A673 (cell line): ENCODE measurements around the gene TARS3. TPM values are rescaled to one million over a fixed set of nuclear protein-coding genes. Genes with fewer than 3 reads are reported as not detected.
A peak's percentile ranks its signal among the peaks of the same experiment; 100 is the strongest.

Experiments
- BruUV-seq: library from RNA; stranded (reverse); fragments of 400-500 nt; replicated peaks from 2 replicates; lab custom pipeline; 2021; lab: Mats Ljungman, UMichigan
- CTCF ChIA-PET: fragments of 300-600 bp; sonication (Branson Sonifier 250); formaldehyde crosslinking; loops from one replicate; lab custom pipeline; 2022; ENCODE audit warnings: antibody characterized with exemption; lab: Charles Lee
- POLR2A ChIA-PET: fragments of 300-600 bp; sonication (Branson Sonifier 250); formaldehyde crosslinking; loops from one replicate; lab custom pipeline; 2022; ENCODE audit warnings: antibody characterized with exemption; ENCODE audit not compliant: low non-redundant PET; lab: Charles Lee
- DNase-seq: peaks from one replicate; pipeline ENCODE4 v3.0.0-alpha.2; 2015; ENCODE audit warnings: low spot score
- H3K27ac ChIP-seq: fragments of 200-600 bp; sonication (generic); 2 replicates; pipeline ENCODE4 v1.5.1; 2016; ENCODE audit warnings: mixed run types, low read depth, mild to moderate bottlenecking, mixed read lengths, antibody characterized with exemption, low read length; ENCODE audit not compliant: poor library complexity, severe bottlenecking
- H3K27me3 ChIP-seq: fragments of 200-600 bp; sonication (generic); replicated peaks from 2 replicates; pipeline ENCODE4 v1.6.1; 2017; ENCODE audit warnings: mixed run types, low read depth, mild to moderate bottlenecking, mixed read lengths, antibody characterized with exemption, low read length; ENCODE audit not compliant: insufficient read depth, poor library complexity
- H3K36me3 ChIP-seq: fragments of 200-600 bp; sonication (generic); 2 replicates; pipeline ENCODE4 v1.6.1; 2016; ENCODE audit warnings: mixed run types, mild to moderate bottlenecking, mixed read lengths, antibody characterized with exemption, low read length; ENCODE audit not compliant: insufficient read depth, poor library complexity, severe bottlenecking
- H3K4me1 ChIP-seq: fragments of 200-600 bp; sonication (generic); 2 replicates; pipeline ENCODE4 v1.6.1; 2017; ENCODE audit warnings: mixed run types, mild to moderate bottlenecking, mixed read lengths, antibody characterized with exemption, low read length; ENCODE audit not compliant: insufficient read depth, poor library complexity, severe bottlenecking
- H3K4me3 ChIP-seq: fragments of 200-600 bp; sonication (generic); 2 replicates; pipeline ENCODE4 v1.5.1; 2016; ENCODE audit warnings: low read depth, mixed run types, mild to moderate bottlenecking, mixed read lengths, low read length; ENCODE audit not compliant: poor library complexity, severe bottlenecking
- H3K9me3 ChIP-seq: fragments of 200-600 bp; sonication (generic); 2 replicates; pipeline ENCODE4 v1.6.1; 2016; ENCODE audit warnings: mixed run types, low read depth, mild to moderate bottlenecking, mixed read lengths, antibody characterized with exemption, low read length; ENCODE audit not compliant: poor library complexity, severe bottlenecking
- EZH2 ChIP-seq: fragments of 200-600 bp; sonication (generic); IDR thresholded peaks from 2 replicates; pipeline ENCODE4 v1.6.1; 2017; ENCODE audit warnings: borderline replicate concordance, low read depth, mild to moderate bottlenecking, mixed read lengths, antibody characterized with exemption, low read length; ENCODE audit not compliant: poor library complexity, severe bottlenecking
- intact Hi-C: fragments of 100-400 bp; cut with micrococcal nuclease; formaldehyde crosslinking; loops from one replicate; pipeline ENCODE4 v1.10.0; 2022; ENCODE audit not compliant: unreplicated experiment
- total RNA-seq: library from RNA; stranded (reverse); gene quantifications from 2 replicates; pipeline ENCODE4 v1.2.3, GENCODE V29; 2021
- TF ChIP-seq, protein P1 (sequence below): fragments of 300-800, 200-600 bp; sonication (generic); conservative IDR thresholded peaks from 2 replicates; pipeline ENCODE4 v1.5.1; 2017; ENCODE audit warnings: low read depth, mild to moderate bottlenecking, antibody characterized with exemption, low read length, moderate library complexity, mixed read lengths

TARS3 gene
- total RNA-seq, 1 experiment from 2014 or later, result 9.1 TPM

DNA sequence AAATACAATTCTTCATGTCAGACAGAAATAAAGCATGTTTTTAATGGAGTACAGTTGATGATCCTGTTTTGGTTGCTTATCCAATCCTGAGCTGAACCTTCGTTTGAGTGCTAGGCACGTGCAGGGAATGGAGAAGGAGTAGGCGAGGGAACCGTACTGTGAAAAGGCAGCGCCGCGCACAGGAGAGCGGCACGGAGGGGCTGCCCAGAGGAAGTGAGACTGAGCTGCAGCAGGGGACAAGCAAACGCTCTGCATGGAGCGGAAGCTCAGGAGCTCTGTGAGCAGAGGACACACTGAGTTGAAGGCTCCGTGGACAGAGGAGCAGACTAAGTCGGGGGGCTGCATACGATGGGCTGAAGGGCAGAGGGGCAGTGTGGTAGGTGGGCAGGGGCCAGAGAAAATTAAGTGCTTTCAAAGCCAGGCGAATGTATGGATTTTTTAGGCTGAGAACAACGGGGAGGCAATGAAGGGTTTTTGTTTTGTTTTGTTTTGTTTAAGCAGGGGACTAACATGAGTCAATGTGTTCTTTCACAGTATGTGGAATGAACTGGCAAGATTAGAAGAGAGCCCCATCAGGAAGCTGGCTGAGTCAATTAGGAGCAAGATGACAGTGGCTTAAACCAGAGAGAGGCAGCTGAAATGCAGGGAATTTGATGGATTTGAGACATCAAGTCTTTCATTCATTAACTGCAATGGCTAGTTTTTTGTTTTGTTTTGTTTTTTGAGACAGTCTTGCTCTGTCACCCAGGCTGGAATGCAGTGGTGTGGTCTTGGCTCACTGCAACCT lies 48.3 kb downstream of the TARS3 start:
- CTCF ChIA-PET, result no interaction called here
- Histone ChIP-seq H3K9me3 (no peaks in the 10 kb centered on the region), H3K27me3 (no peaks in the 10 kb centered on the region), H3K4me3 (no peak overlapping the region), H3K36me3 (no peaks in the 10 kb centered on the region), H3K4me1 (no peaks in the 10 kb centered on the region), H3K27ac (no peak overlapping the region)
- intact Hi-C loops, result no loop called here
- BruUV-seq, result no TSS peak
- DNase-seq, result no peak
- no peak for TF ChIP-seq EZH2
- TF ChIP-seq, protein P1, sequence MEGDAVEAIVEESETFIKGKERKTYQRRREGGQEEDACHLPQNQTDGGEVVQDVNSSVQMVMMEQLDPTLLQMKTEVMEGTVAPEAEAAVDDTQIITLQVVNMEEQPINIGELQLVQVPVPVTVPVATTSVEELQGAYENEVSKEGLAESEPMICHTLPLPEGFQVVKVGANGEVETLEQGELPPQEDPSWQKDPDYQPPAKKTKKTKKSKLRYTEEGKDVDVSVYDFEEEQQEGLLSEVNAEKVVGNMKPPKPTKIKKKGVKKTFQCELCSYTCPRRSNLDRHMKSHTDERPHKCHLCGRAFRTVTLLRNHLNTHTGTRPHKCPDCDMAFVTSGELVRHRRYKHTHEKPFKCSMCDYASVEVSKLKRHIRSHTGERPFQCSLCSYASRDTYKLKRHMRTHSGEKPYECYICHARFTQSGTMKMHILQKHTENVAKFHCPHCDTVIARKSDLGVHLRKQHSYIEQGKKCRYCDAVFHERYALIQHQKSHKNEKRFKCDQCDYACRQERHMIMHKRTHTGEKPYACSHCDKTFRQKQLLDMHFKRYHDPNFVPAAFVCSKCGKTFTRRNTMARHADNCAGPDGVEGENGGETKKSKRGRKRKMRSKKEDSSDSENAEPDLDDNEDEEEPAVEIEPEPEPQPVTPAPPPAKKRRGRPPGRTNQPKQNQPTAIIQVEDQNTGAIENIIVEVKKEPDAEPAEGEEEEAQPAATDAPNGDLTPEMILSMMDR, result no peak
- POLR2A ChIA-PET, result no interaction called here

- no TSS peak for BruUV-seq
- TF ChIP-seq, protein P1, result no peak
- TF ChIP-seq EZH2, result no peak
- Histone ChIP-seq H3K27ac (no peak overlapping the region), H3K4me1 (no peaks in the 10 kb centered on the region), H3K27me3 (no peaks in the 10 kb centered on the region), H3K9me3 (no peaks in the 10 kb centered on the region), H3K4me3 (no peak overlapping the region), H3K36me3 (no peaks in the 10 kb centered on the region)
- DNase-seq, result no peak
- ChIA-PET POLR2A (no interaction called here), CTCF (no interaction called here)
- intact Hi-C loops, result no loop called here
These were observed 49.3 kb downstream of the TARS3 start for GRCh38 chr15:101675015-101675414.

DNA sequence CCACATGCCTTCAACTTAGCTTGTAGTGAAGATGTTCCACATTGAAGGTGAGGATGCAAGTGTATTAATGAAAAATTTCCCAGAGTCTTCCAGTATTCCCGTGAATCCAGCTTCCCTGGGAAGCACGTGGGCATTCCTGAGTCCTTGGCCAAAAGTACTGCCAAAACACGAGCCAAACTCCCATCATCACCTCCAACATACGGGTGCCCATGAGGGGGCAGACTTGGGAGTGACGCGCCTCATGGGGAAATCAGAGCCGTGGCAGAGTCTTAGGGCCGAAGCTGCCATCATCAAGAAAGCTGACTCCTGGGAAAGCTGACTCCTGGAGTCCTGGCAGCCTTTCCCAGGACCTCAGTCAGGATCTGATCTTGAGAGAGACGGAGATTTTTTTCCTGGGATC lies 52.0 kb downstream of the TARS3 start:
- no peak overlapping the region for H3K4me3 ChIP-seq
- no TSS peak for BruUV-seq
- TF ChIP-seq EZH2, result no peak
- TF ChIP-seq, protein P1, result 0 out of 2 replicates have a peak, but pooled peaks have one; percentile 15
- H3K36me3 ChIP-seq, result no peaks in the 10 kb centered on the region
- no peaks in the 10 kb centered on the region for H3K27me3 ChIP-seq
- no peaks in the 10 kb centered on the region for H3K4me1 ChIP-seq
- H3K27ac ChIP-seq, result no peak overlapping the region
- intact Hi-C loops, result no loop called here
- DNase-seq, result no peak
- POLR2A ChIA-PET, result no interaction called here
- CTCF ChIA-PET, result no interaction called here
- no peaks in the 10 kb centered on the region for H3K9me3 ChIP-seq
